Transverse colon (tissue), 3 donors: Measurements from ENCODE around the gene THSD7A.

Experiments
- POLR2A ChIP-seq: fragments of 450-650 bp; IDR thresholded peaks from one replicate; pipeline ENCODE4 v1.6.1; 2016; ENCODE audit warnings: antibody characterized with exemption, mild to moderate bottlenecking, moderate library complexity
- TF ChIP-seq, protein P1 (sequence below), 5 experiments: fragments of 200-600 bp in 3 of 5; fragments of 450-650 bp in 2 of 5; sonication (generic) in 3 of 5; IDR thresholded peaks; 1 replicate in 2 of 5; 2 replicates in 3 of 5; pipeline ENCODE4 v1.5.1; 2016 to 2017; ENCODE audit warnings: antibody characterized with exemption in 5 of 5, inconsistent platforms in 3 of 5, mild to moderate bottlenecking in 2 of 5, moderate library complexity in 1 of 5

DNA sequence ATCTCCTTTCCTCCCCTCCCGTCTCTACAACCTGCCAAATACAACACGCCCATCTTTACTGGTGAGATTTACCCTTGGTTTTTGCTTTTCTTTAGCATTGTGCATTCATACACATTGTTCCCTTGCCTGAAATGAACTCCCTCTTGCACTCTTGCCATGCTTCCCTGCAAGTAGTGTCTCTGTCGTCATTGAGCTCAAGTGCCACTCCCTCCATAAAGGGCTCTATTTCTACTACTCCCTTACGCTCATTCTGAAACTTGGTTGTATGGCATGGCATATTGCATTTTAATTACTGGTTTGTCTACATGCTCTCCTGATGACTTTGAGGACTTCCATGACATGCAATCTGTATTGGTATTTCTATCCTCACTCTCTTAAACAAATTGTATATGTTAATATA, 242.7 kb downstream of the THSD7A start:
- TF ChIP-seq, protein P1, sequence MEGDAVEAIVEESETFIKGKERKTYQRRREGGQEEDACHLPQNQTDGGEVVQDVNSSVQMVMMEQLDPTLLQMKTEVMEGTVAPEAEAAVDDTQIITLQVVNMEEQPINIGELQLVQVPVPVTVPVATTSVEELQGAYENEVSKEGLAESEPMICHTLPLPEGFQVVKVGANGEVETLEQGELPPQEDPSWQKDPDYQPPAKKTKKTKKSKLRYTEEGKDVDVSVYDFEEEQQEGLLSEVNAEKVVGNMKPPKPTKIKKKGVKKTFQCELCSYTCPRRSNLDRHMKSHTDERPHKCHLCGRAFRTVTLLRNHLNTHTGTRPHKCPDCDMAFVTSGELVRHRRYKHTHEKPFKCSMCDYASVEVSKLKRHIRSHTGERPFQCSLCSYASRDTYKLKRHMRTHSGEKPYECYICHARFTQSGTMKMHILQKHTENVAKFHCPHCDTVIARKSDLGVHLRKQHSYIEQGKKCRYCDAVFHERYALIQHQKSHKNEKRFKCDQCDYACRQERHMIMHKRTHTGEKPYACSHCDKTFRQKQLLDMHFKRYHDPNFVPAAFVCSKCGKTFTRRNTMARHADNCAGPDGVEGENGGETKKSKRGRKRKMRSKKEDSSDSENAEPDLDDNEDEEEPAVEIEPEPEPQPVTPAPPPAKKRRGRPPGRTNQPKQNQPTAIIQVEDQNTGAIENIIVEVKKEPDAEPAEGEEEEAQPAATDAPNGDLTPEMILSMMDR (IDR thresholded peaks at IDR 0.05), result no peak
- TF ChIP-seq POLR2A, result no peak
